ENCODE results near the gene NME1.

DNA sequence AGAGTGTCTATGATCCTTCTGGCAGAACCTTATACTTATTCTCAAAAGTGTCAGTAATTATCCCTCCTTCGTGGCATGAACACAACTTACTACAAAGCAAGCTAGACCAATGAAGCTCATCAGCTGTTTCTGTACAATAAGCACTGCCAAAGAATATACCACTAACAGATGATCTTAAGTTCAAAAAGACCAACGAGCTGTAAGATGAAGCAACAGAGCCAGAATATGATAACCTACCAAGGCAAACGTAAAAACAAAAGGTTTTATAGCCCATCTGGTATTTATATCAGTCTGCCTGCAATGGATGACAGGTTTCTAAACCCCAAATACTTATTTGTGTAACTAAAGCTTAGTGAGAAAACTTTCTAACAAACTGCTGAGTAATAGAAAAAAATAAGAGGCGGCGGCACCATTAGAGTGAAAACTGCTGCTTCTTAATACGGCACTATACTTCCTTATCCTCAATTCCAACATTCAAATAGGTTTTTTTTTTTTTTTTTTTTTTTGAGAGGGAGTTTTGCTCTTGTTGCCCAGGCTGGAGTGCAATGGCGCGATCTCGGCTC lies 35.0 kb downstream of the NME1 start:
- TF ChIP-seq SMARCA5 (IDR thresholded peaks at IDR 0.05): no peak
- no peak for TF ChIP-seq GABPA (IDR thresholded peaks at IDR 0.05; ENCODE audit: low read depth)
- TF ChIP-seq YY1 (IDR thresholded peaks at IDR 0.05; ENCODE audit: low read depth, low read length): no peak
- no peak for TF ChIP-seq TBL1XR1 (IDR thresholded peaks at IDR 0.05; ENCODE audit: low read depth, low read length)
- no peak for TF ChIP-seq FOXM1 (IDR thresholded peaks at IDR 0.05; ENCODE audit: low read depth, low read length)
- no peak for TF ChIP-seq POLR2A (IDR thresholded peaks at IDR 0.05; ENCODE audit: low read depth, low read length)
- TF ChIP-seq RAD21 (IDR thresholded peaks at IDR 0.05; ENCODE audit: insufficient read depth, low read depth, low read length): no peak
- TF ChIP-seq PAX5 (IDR thresholded peaks at IDR 0.05; ENCODE audit: borderline replicate concordance, low read depth, low read length): no peak
- no peak for TF ChIP-seq CTCF (IDR thresholded peaks at IDR 0.05 in 2 of 3, conservative IDR thresholded peaks at IDR 0.05 in 1 of 3; ENCODE audit: control insufficient read depth in 2 of 3, extremely low read depth in 1 of 3, insufficient read depth in 1 of 3, low read depth in 3 of 3, low read length in 3 of 3)
- TF ChIP-seq EZH2 (IDR thresholded peaks at IDR 0.05; ENCODE audit: borderline replicate concordance, control insufficient read depth, low read depth, low read length): no peak
- no peak for TF ChIP-seq ZBTB11 (CRISPR knock-in tag; IDR thresholded peaks at IDR 0.05)
- TF ChIP-seq ZBTB33 (IDR thresholded peaks at IDR 0.05): no peak
- TF ChIP-seq MTA2 (IDR thresholded peaks at IDR 0.05; ENCODE audit: low read depth): no peak

All from GM12878 (cell line).